Ishikawa (cell line): Measurements from ENCODE around the gene FUT3.

Experiments
- CEBPB ChIP-seq: IDR thresholded peaks from 2 replicates; pipeline ENCODE4 v1.6.1; 2012
- EGR1 ChIP-seq: IDR thresholded peaks from 2 replicates; pipeline ENCODE4 v1.6.1; 2012
- EP300 ChIP-seq: IDR thresholded peaks from 2 replicates; pipeline ENCODE4 v1.6.1; 2012; ENCODE audit warnings: borderline replicate concordance
- FOXM1 ChIP-seq: IDR thresholded peaks from 2 replicates; pipeline ENCODE4 v1.6.1; 2012; ENCODE audit warnings: low read depth, borderline replicate concordance
- MAX ChIP-seq: IDR thresholded peaks from 2 replicates; pipeline ENCODE4 v1.6.1; 2012
- NFIC ChIP-seq: IDR thresholded peaks from 2 replicates; pipeline ENCODE4 v1.6.1; 2012
- TAF1 ChIP-seq: IDR thresholded peaks from 2 replicates; pipeline ENCODE4 v1.6.1; 2012; ENCODE audit warnings: low read depth, mild to moderate bottlenecking
- TCF12 ChIP-seq: IDR thresholded peaks from 2 replicates; pipeline ENCODE4 v1.6.1; 2012; ENCODE audit warnings: low read depth
- TEAD4 ChIP-seq: IDR thresholded peaks from 2 replicates; pipeline ENCODE4 v1.6.1; 2012
- YY1 ChIP-seq: IDR thresholded peaks from 2 replicates; pipeline ENCODE4 v1.6.1; 2012; ENCODE audit warnings: low read depth
- ZBTB7A ChIP-seq: IDR thresholded peaks from 2 replicates; pipeline ENCODE4 v1.6.1; 2012; ENCODE audit warnings: low read depth
- TF ChIP-seq, protein P1 (sequence below): IDR thresholded peaks from 2 replicates; pipeline ENCODE4 v1.6.1; 2012; ENCODE audit warnings: low read depth, mild to moderate bottlenecking
- TF ChIP-seq, protein P2 (sequence below): IDR thresholded peaks from 2 replicates; pipeline ENCODE4 v1.6.1; 2012

GRCh38 chr19:5863030-5863665 is 11.9 kb upstream of the FUT3 start:
- no peak for TF ChIP-seq CEBPB
- no peak for TF ChIP-seq MAX
- no peak for TF ChIP-seq YY1
- TF ChIP-seq NFIC = no peak
- TF ChIP-seq EGR1 = no peak
- no peak for TF ChIP-seq TAF1
- TF ChIP-seq ZBTB7A = no peak
- no peak for TF ChIP-seq TCF12
- no peak for TF ChIP-seq EP300
- TF ChIP-seq, protein P1, sequence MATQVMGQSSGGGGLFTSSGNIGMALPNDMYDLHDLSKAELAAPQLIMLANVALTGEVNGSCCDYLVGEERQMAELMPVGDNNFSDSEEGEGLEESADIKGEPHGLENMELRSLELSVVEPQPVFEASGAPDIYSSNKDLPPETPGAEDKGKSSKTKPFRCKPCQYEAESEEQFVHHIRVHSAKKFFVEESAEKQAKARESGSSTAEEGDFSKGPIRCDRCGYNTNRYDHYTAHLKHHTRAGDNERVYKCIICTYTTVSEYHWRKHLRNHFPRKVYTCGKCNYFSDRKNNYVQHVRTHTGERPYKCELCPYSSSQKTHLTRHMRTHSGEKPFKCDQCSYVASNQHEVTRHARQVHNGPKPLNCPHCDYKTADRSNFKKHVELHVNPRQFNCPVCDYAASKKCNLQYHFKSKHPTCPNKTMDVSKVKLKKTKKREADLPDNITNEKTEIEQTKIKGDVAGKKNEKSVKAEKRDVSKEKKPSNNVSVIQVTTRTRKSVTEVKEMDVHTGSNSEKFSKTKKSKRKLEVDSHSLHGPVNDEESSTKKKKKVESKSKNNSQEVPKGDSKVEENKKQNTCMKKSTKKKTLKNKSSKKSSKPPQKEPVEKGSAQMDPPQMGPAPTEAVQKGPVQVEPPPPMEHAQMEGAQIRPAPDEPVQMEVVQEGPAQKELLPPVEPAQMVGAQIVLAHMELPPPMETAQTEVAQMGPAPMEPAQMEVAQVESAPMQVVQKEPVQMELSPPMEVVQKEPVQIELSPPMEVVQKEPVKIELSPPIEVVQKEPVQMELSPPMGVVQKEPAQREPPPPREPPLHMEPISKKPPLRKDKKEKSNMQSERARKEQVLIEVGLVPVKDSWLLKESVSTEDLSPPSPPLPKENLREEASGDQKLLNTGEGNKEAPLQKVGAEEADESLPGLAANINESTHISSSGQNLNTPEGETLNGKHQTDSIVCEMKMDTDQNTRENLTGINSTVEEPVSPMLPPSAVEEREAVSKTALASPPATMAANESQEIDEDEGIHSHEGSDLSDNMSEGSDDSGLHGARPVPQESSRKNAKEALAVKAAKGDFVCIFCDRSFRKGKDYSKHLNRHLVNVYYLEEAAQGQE = no peak
- TF ChIP-seq, protein P2, sequence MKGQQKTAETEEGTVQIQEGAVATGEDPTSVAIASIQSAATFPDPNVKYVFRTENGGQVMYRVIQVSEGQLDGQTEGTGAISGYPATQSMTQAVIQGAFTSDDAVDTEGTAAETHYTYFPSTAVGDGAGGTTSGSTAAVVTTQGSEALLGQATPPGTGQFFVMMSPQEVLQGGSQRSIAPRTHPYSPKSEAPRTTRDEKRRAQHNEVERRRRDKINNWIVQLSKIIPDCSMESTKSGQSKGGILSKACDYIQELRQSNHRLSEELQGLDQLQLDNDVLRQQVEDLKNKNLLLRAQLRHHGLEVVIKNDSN = no peak
- TF ChIP-seq FOXM1 = no peak
- TF ChIP-seq TEAD4 = no peak
